IMR-90 (cell line): ENCODE measurements around the gene TMEM233. TPM values are rescaled to one million over a fixed set of nuclear protein-coding genes. Genes with fewer than 3 reads are reported as not detected.
A peak's percentile ranks its signal among the peaks of the same experiment; 100 is the strongest.

Experiments
- ATAC-seq: fragments of 200-7000 bp; cut with Tn5 transposase; 2 replicates; pipeline ENCODE4 v1.9.1; 2020; ENCODE audit warnings: low read depth, mild to moderate bottlenecking, moderate library complexity
- BruUV-seq: library from RNA; stranded (reverse); fragments of 400-500 nt; replicated peaks from 2 replicates; lab custom pipeline; 2021; lab: Mats Ljungman, UMichigan
- CTCF ChIA-PET: fragments of 300-600 bp; formaldehyde crosslinking; extraction: SDS; loops from one replicate; lab custom pipeline; 2021; ENCODE audit warnings: antibody characterized with exemption; lab: Yijun Ruan, JAX
- POLR2A ChIA-PET: fragments of 300-600 bp; sonication (Branson Sonifier 250); formaldehyde crosslinking; loops from one replicate; lab custom pipeline; 2022; ENCODE audit warnings: antibody characterized with exemption; ENCODE audit not compliant: unreplicated experiment; lab: Charles Lee
- DNase-seq: peaks from one replicate; pipeline ENCODE4 v3.0.0; 2013
- H2AFZ ChIP-seq: replicated peaks from 2 replicates; pipeline ENCODE3; 2013; ENCODE audit warnings: low read length, mild to moderate bottlenecking; ENCODE audit not compliant: poor library complexity
- H2AK5ac ChIP-seq: 2 replicates; pipeline ENCODE4 v1.6.1; 2013; ENCODE audit warnings: low read depth, low read length, inconsistent platforms
- H2AK9ac ChIP-seq: replicated peaks from 2 replicates; pipeline ENCODE3; 2013; ENCODE audit warnings: mild to moderate bottlenecking, low read depth, low read length, moderate library complexity; ENCODE audit not compliant: poor library complexity
- H2BK120ac ChIP-seq: 2 replicates; pipeline ENCODE4 v1.6.1; 2013; ENCODE audit warnings: low read depth, low read length, inconsistent platforms
- H2BK15ac ChIP-seq: 3 replicates; pipeline ENCODE4 v1.6.1; 2013; ENCODE audit warnings: low read depth, low read length, inconsistent platforms
- H2BK20ac ChIP-seq: 2 replicates; pipeline ENCODE4 v1.6.1; 2013; ENCODE audit warnings: low read depth, mild to moderate bottlenecking, inconsistent platforms, low read length, moderate library complexity
- H2BK5ac ChIP-seq: 2 replicates; pipeline ENCODE4 v1.6.1; 2013; ENCODE audit warnings: mild to moderate bottlenecking, low read depth, low read length, inconsistent platforms; ENCODE audit not compliant: poor library complexity, severe bottlenecking
- H3K14ac ChIP-seq: replicated peaks from 2 replicates; pipeline ENCODE4 v1.6.1; 2013; ENCODE audit warnings: low read depth, low read length, inconsistent platforms
- H3K18ac ChIP-seq: 2 replicates; pipeline ENCODE4 v1.6.1; 2013; ENCODE audit warnings: low read depth, low read length, control low read depth
- H3K23ac ChIP-seq: 2 replicates; pipeline ENCODE4 v1.6.1; 2013; ENCODE audit warnings: low read depth, low read length, inconsistent platforms
- H3K27ac ChIP-seq: 2 replicates; pipeline ENCODE4 v1.5.1; 2013; ENCODE audit warnings: mild to moderate bottlenecking, control low read depth, low read length; ENCODE audit not compliant: insufficient read depth
- H3K27me3 ChIP-seq: 2 replicates; pipeline ENCODE4 v1.6.1; 2013; ENCODE audit warnings: low read length; ENCODE audit not compliant: control insufficient read depth, insufficient read depth
- H3K36me3 ChIP-seq: 2 replicates; pipeline ENCODE4 v1.6.1; 2013; ENCODE audit warnings: low read length, mixed read lengths; ENCODE audit not compliant: control insufficient read depth, insufficient read depth
- H3K4ac ChIP-seq: 2 replicates; pipeline ENCODE4 v1.6.1; 2013; ENCODE audit warnings: low read depth, low read length, inconsistent platforms
- H3K4me1 ChIP-seq: 2 replicates; pipeline ENCODE4 v1.6.1; 2013; ENCODE audit warnings: low read length, mixed read lengths; ENCODE audit not compliant: control insufficient read depth, insufficient read depth
- H3K4me2 ChIP-seq: 2 replicates; pipeline ENCODE4 v1.6.1; 2013; ENCODE audit warnings: low read depth, mild to moderate bottlenecking, control low read depth, low read length, moderate library complexity
- H3K4me3 ChIP-seq: 2 replicates; pipeline ENCODE4 v1.5.1; 2013; ENCODE audit warnings: low read depth, mild to moderate bottlenecking, control low read depth, low read length, moderate library complexity; ENCODE audit not compliant: insufficient read depth
- H3K56ac ChIP-seq: 2 replicates; pipeline ENCODE4 v1.6.1; 2013; ENCODE audit warnings: low read length, inconsistent platforms; ENCODE audit not compliant: insufficient read depth; ENCODE audit errors: extremely low read depth
- H3K79me1 ChIP-seq, 2 experiments: 2 replicates each; pipeline ENCODE4 v1.6.1; 2013; ENCODE audit warnings: low read length in 2 of 2, inconsistent platforms in 1 of 2, low read depth in 1 of 2
- H3K9ac ChIP-seq: 2 replicates; pipeline ENCODE4 v1.6.1; 2013; ENCODE audit warnings: low read depth, low read length, control low read depth
- H3K9me1 ChIP-seq: 2 replicates; pipeline ENCODE4 v1.6.1; 2013; ENCODE audit warnings: low read length, inconsistent platforms; ENCODE audit not compliant: insufficient read depth
- H3K9me3 ChIP-seq: 2 replicates; pipeline ENCODE4 v1.6.1; 2013; ENCODE audit warnings: low read length; ENCODE audit not compliant: control insufficient read depth, insufficient read depth
- H4K20me1 ChIP-seq: 2 replicates; pipeline ENCODE4 v1.6.1; 2013; ENCODE audit warnings: low read length, inconsistent platforms; ENCODE audit not compliant: insufficient read depth
- H4K5ac ChIP-seq: 2 replicates; pipeline ENCODE4 v1.6.1; 2013; ENCODE audit warnings: mild to moderate bottlenecking, low read depth, low read length, control low read depth
- H4K8ac ChIP-seq, 2 experiments: 2 replicates each; pipeline ENCODE4 v1.6.1; 2013; ENCODE audit warnings: low read depth in 2 of 2, low read length in 2 of 2, control low read depth in 1 of 2, inconsistent platforms in 1 of 2
- H4K91ac ChIP-seq: 2 replicates; pipeline ENCODE4 v1.6.1; 2013; ENCODE audit warnings: low read depth, low read length, inconsistent platforms; ENCODE audit not compliant: insufficient read depth
- BHLHE40 ChIP-seq: fragments of 150-350 bp; IDR thresholded peaks from 2 replicates; pipeline ENCODE4 v1.6.1; 2016; ENCODE audit warnings: mild to moderate bottlenecking, low read depth, low read length
- CEBPB ChIP-seq: IDR thresholded peaks from 2 replicates; pipeline ENCODE4 v1.6.1; 2012; ENCODE audit warnings: low read depth, low read length, improper control_type of control experiment
- CHD1 ChIP-seq: IDR thresholded peaks from 2 replicates; pipeline ENCODE4 v1.6.1; 2012; ENCODE audit warnings: low read depth, low read length, improper control_type of control experiment
- CTCF ChIP-seq: conservative IDR thresholded peaks from 2 replicates; pipeline ENCODE4 v1.5.1; 2012; ENCODE audit warnings: mild to moderate bottlenecking, low read depth, low read length, improper control_type of control experiment
- ELK1 ChIP-seq: fragments of 150-350 bp; IDR thresholded peaks from 2 replicates; pipeline ENCODE4 v1.6.1; 2016; ENCODE audit warnings: low read depth, mild to moderate bottlenecking, low read length, moderate library complexity, borderline replicate concordance
- FOS ChIP-seq: fragments of 150-350 bp; IDR thresholded peaks from 2 replicates; pipeline ENCODE4 v1.6.1; 2016; ENCODE audit warnings: low read depth, low read length
- MAFK ChIP-seq: IDR thresholded peaks from 2 replicates; pipeline ENCODE4 v1.6.1; 2012; ENCODE audit warnings: low read depth, low read length, improper control_type of control experiment
- MAZ ChIP-seq: IDR thresholded peaks from 2 replicates; pipeline ENCODE4 v1.6.1; 2012; ENCODE audit warnings: low read depth, mild to moderate bottlenecking, low read length, improper control_type of control experiment, moderate library complexity, borderline replicate concordance
- MXI1 ChIP-seq: IDR thresholded peaks from 2 replicates; pipeline ENCODE4 v1.6.1; 2012; ENCODE audit warnings: low read depth, mild to moderate bottlenecking, low read length, moderate library complexity, borderline replicate concordance
- NFE2L2 ChIP-seq: fragments of 150-350 bp; IDR thresholded peaks from 2 replicates; pipeline ENCODE4 v1.6.1; 2016; ENCODE audit warnings: low read depth, mild to moderate bottlenecking, low read length
- POLR2A ChIP-seq: IDR thresholded peaks from 2 replicates; pipeline ENCODE4 v1.6.1; 2012; ENCODE audit warnings: mild to moderate bottlenecking, low read depth, low read length
- RAD21 ChIP-seq: IDR thresholded peaks from 2 replicates; pipeline ENCODE4 v1.6.1; 2012; ENCODE audit warnings: low read length, improper control_type of control experiment
- RCOR1 ChIP-seq: IDR thresholded peaks from 2 replicates; pipeline ENCODE4 v1.6.1; 2012; ENCODE audit warnings: mild to moderate bottlenecking, low read length, improper control_type of control experiment; ENCODE audit not compliant: insufficient replicate concordance
- RFX5 ChIP-seq: IDR thresholded peaks from 2 replicates; pipeline ENCODE4 v1.8.0; 2012; ENCODE audit warnings: low read depth, mild to moderate bottlenecking, low read length, moderate library complexity
- SMC3 ChIP-seq: fragments of 150-350 bp; IDR thresholded peaks from 2 replicates; pipeline ENCODE4 v1.6.1; 2016; ENCODE audit warnings: low read depth, mild to moderate bottlenecking, antibody characterized with exemption, low read length, moderate library complexity
- WGBS, 2 experiments: methylation state at CpG; one replicate each; pipeline versions ENCODE4 v1.1.5 to v1.1.7; 2013; ENCODE audit warnings: missing lambda C conversion rate in 2 of 2; ENCODE audit not compliant: insufficient read length in 1 of 2; ENCODE audit errors: extremely low coverage in 2 of 2; 5-methylcytosine and 5-hydroxymethylcytosine counted together
- dilution Hi-C: fragments of 300-500 bp; cut with HindIII; formaldehyde crosslinking; loops from one replicate; pipeline ENCODE4 v1.14.3; 2018; ENCODE audit warnings: low sequenced_read_pairs; ENCODE audit not compliant: unreplicated experiment
- in situ Hi-C: fragments of 300-500 bp; cut with MboI; formaldehyde crosslinking; loops from 3 replicates; pipeline ENCODE4 v1.14.3; 2019; ENCODE audit warnings: low sequenced_read_pairs, inconsistent platforms, mixed read lengths
- intact Hi-C: fragments of 100-400 bp; cut with micrococcal nuclease; formaldehyde crosslinking; loops from 2 replicates; pipeline ENCODE4 v1.10.0; 2022
- polyA plus RNA-seq, 3 experiments: library from polyadenylated mRNA; depleted of rRNA; stranded (reverse); fragments of >200 nt; gene quantifications; 2 replicates each; pipeline ENCODE4 v1.2.3, GENCODE V29; 2012; ENCODE audit warnings: low replicate concordance in 1 of 3
- total RNA-seq: library from RNA; depleted of rRNA; stranded (reverse); fragments of >200 nt; gene quantifications from 2 replicates; pipeline ENCODE4 v1.2.3, GENCODE V29; 2012
- TF ChIP-seq, protein P1 (sequence below): fragments of 150-350 bp; IDR thresholded peaks from 2 replicates; pipeline ENCODE4 v1.6.1; 2017; ENCODE audit warnings: mild to moderate bottlenecking, antibody characterized with exemption, low read length, low read depth

Gene TMEM233
- total and polyA plus RNA-seq, 2 of the 4 experiments (the other 2 are of a cell fraction): not detected

- in situ Hi-C loops (no loop called here), dilution Hi-C loops (no loop called here), intact Hi-C loops (no loop called here)
- no peaks in the 10 kb centered on the region for H3K9me3 ChIP-seq
- H3K27ac ChIP-seq: no peak overlapping the region
- 45% methylated on average over 3 of the region's 9 CpGs; no CpG with 5 or more reads in 1 of the 2 experiments for WGBS, 2 experiments
- H4K8ac ChIP-seq: no peak overlapping the region
- TF ChIP-seq MAFK: no peak
- no peak for TF ChIP-seq ELK1
- no peak for TF ChIP-seq FOS
- TF ChIP-seq MAZ: no peak
- TF ChIP-seq CTCF: no peak
- no peak for TF ChIP-seq RAD21
- TF ChIP-seq RFX5: no peak
- TF ChIP-seq POLR2A: no peak
- TF ChIP-seq RCOR1: no peak
- TF ChIP-seq SMC3: no peak
- no peak for TF ChIP-seq MXI1
- TF ChIP-seq, protein P1, sequence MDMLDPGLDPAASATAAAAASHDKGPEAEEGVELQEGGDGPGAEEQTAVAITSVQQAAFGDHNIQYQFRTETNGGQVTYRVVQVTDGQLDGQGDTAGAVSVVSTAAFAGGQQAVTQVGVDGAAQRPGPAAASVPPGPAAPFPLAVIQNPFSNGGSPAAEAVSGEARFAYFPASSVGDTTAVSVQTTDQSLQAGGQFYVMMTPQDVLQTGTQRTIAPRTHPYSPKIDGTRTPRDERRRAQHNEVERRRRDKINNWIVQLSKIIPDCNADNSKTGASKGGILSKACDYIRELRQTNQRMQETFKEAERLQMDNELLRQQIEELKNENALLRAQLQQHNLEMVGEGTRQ: no peak
- no peak for TF ChIP-seq CEBPB
- no peak for TF ChIP-seq CHD1
- TF ChIP-seq NFE2L2: no peak
- TF ChIP-seq BHLHE40: no peak
- H3K4me3 ChIP-seq: no peak overlapping the region
- H2AK9ac ChIP-seq: no peak overlapping the region
- H3K18ac ChIP-seq: no peak overlapping the region
- no peaks in the 10 kb centered on the region for H3K27me3 ChIP-seq
- no peak overlapping the region for H3K56ac ChIP-seq
- no peak overlapping the region for H2AFZ ChIP-seq
- H2BK5ac ChIP-seq: no peak overlapping the region
- H3K9me1 ChIP-seq: no peaks in the 10 kb centered on the region
- no peaks in the 10 kb centered on the region for H3K36me3 ChIP-seq
- no peak overlapping the region for H2BK20ac ChIP-seq
- H3K23ac ChIP-seq: no peak overlapping the region
- no peaks in the 10 kb centered on the region for H3K79me1 ChIP-seq
- H2AK5ac ChIP-seq: no peak overlapping the region
- POLR2A ChIA-PET: no interaction called here
- no peaks in the 10 kb centered on the region for H3K4me1 ChIP-seq
- H4K20me1 ChIP-seq: no peaks in the 10 kb centered on the region
- no peak overlapping the region for H3K9ac ChIP-seq
- H4K91ac ChIP-seq: no peak overlapping the region
- H3K4ac ChIP-seq: no peak overlapping the region
- H4K5ac ChIP-seq: no peak overlapping the region
- H2BK120ac ChIP-seq: no peak overlapping the region
- CTCF ChIA-PET: interaction anchor here (0.6 kb wide), 1 partner anchor 11 kb away, joined by 3 read pairs; no protein-coding TSS in a partner anchor
- no peak for ATAC-seq
- H3K4me2 ChIP-seq: no peak overlapping the region
- no peak overlapping the region for H3K14ac ChIP-seq
- H2BK15ac ChIP-seq: no peak overlapping the region
- DNase-seq: peak; percentile 3
- BruUV-seq: no TSS peak
Observed at GRCh38 chr12:119613319-119613936, 19.9 kb downstream of the TMEM233 start.
